ENCODE measurements around the gene SNX12.
"Not testable (repeated sequence)": the region's sequence is repeated elsewhere in the genome, so short reads cannot be mapped to it uniquely, and the experiment has no call there.

Gene SNX12

GRCh38 chrX:71085900-71086299 is 17.8 kb upstream of the SNX12 start:
- DNase-seq, result no peak

- no peak for DNase-seq
Observed at GRCh38 chrX:71082822-71083221, 14.7 kb upstream of the SNX12 start.

GRCh38 chrX:71082124-71082647 is 14.1 kb upstream of the SNX12 start:
- DNase-seq, result no peak

- DNase-seq, result no peak
Observed at GRCh38 chrX:71081330-71082123, 13.4 kb upstream of the SNX12 start.

DNA sequence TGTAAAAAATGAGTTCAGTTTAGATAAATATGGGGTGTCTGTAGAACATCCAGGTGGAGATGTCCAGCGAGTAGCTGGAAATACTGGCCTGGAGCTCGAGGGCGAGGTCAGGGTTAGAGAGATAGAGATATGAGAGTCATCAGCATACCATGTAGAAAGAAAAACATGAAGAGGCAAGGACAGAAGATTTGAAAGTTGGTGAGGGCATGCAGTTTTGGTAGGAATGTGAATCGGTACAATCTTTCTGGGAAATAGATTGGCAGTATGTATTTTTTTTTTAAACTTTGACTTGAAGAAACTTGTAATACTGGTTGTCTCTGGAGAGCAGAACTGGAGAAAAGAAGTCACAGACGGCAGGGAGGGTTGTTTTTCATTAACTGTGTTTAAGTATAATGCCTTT is 2.4 kb upstream of the SNX12 start:
- no peak for DNase-seq

DNA sequence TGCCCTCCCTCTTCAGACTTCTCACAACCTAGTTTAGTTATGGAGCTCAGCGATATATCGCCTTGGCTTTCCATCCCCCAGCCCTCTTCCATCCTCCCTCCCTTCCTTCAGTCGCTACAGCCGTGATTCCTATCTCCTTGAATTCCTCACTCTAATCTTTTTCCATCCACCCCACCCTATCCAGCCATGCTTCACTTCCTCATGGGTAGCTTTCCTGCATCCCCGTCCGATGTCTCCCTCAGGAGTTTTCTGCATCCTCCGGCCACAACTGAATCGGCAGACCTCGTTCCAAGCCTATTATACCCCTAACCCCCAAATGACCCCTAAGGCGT is 456 bp downstream of the SNX12 start:
- no peak for DNase-seq

DNA sequence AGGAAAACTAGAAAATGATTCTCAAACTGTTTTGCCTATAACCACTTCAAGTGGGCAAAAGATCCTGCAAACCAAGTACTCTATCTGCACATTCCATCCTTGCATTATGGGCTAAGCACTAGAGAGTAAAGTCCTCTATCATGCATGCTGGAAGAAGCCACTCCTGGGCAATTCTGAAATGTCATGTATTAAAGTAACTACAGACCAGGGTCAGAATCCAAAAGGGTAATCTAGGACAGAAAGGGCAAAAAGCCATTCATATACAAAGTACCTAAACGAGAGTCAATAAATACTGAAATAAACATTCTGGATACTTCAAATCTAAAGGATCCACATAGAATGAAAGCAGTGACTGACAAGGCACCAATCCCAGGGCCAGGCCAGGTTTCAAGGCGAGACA is 1.0 kb downstream of the SNX12 start:
- DNase-seq, result no peak

DNA sequence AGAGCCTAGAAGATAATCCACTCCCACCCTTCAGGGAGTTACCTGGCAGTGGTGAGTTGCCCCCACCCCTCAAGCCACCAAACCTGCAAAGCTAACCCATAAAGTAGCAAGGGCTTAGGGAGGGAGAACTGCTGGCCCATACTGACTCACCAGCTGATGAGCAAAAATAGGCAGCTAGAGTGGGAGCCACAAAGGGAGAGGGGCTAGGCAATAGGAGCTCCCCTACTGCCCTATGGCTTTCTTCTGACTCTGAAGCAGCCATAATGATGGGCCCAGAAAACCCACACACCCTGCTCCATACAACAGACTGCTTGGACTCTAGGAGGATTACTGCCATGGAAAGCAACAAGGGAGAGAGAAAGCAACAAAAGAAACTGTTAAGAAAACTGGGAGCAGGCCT is 8.0 kb downstream of the SNX12 start:
- no peak for DNase-seq

DNA sequence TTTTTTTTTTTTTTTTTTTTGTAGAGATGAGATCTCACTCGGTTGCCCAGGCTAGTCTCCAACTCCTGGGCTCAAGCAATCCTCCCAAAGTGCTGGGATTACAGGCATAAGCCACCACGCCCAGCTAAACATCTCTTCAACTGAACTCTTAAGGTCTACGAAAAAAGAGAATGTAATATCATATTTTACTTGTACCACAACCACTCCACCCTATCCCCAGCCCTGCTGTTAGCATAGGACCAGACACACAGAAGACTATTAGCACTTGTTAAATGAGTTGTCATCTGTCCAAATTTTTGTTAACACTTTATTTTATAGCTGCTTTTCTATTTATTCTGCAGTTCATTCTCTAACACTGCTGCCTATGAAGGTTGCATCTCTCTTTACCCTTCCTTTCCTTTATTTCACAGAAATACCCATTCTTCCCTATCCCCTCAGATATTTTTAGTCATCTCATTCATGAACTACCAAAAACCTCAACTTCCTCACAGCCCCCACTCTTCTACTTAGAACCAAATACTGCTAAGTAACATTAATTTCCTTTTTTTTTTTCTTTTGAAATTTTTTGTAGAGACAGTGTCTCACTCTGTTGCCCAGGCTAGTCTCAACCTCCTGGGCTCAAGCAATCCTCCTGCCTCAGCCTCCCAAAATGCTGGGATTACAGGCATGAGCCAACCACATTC is 10.1 kb downstream of the SNX12 start:
- DNase-seq, result no peak

DNA sequence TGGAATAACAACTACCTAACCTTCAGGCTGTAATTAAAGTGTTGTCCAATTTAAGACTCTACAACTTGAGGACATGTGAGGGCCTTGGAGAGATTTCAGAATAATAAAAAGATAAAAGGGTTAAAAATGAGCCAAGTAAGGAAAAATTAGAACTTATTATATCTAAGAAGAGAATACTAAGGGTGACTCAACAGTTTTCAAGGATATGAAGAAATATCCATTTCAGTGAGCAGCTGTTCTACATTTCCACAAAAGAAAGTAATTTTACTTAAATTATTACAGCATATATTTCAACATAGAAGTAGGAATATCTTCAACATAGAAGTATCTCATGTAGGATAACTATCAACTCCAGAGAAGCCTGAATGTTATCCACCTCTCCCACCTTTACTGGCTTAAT is 11.3 kb downstream of the SNX12 start:
- DNase-seq, result no peak

DNA sequence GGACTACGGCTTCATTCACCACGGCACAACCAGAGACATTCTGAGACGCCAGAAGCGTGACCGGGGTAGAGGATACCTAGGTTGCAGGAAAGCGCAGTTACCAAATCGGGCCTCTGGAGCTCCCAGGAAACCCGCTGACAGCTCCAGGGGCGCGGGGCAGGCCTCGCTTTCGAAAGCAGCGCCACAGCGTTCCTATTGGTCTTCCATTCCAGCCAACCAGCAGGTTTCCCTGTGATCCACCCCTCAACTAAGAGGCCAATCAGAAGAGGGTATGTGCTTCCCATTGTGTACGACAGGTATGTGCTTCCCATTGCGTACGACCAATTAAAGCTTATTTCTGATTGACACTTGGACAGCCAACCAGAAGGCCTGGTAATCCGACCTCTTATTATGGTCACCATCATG is 14.9 kb downstream of the SNX12 start:
- no peak for DNase-seq

- no peak for DNase-seq
Observed at GRCh38 chrX:71052721-71053120, 15.4 kb downstream of the SNX12 start.

DNA sequence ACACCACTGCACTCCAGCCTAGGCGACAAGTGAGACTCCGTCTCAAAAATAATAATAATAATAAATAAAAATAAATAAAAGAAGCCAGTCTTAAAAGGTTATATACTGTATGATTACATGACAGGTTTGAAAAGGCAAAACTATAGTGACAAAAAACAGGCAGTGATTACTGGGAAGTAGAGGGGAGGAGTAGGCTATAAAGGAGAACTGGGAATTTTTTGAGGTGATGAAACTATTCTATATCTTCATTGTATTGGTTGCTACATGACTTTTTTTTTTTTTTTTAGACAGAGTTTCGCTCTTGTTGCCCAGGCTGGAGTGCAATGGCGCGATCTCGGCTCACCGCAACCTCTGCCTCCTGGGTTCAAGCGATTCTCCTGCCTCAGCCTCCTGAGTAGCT is 20.2 kb downstream of the SNX12 start:
- DNase-seq, result not testable (repeated sequence)

GRCh38 chrX:71017396-71017939 is 50.7 kb downstream of the SNX12 start:
- no peak for DNase-seq

Data from NCI-H2107 (cell line).